Activated CD8-positive, alpha-beta memory T cell treated with anti-CD3 and anti-CD28 coated beads, Interleukin-2, amount 50 U/mL, for 48 hours (primary cell): ENCODE results near the gene ACVR1B.

Experiments
- DNase-seq: peaks from one replicate; pipeline ENCODE4 v3.0.0-alpha.2; 2020

The ACVR1B gene

DNA sequence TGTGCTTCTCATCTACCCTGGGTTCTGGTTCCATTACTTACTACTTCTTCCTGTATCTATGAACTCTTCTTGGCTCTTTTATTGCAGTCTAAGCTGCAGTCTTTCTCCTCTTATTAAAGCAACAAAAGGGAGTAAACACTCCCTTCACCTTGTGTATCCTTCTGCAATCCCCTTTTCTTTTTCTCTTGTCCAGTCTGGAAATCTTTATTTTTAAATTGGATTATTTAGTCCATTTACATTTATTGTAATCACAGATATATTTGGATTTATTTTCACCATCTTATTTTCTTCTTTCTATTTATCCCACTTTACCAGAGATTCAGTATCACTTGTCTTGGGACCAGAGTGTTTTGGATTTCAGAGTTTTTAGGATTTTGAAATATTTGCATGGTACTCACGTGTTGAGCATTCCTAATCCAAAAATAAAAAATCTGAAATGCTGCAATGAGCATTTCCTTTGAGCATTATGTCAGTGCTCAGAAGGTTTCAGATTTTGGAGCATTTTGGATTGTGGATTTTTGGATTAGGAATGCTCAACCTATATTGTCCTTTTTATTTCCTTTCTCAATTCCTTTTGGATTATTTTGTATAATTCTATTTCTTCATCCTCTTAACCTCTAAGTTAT lies 6.8 kb upstream of the ACVR1B start:
- no peak for DNase-seq

DNA sequence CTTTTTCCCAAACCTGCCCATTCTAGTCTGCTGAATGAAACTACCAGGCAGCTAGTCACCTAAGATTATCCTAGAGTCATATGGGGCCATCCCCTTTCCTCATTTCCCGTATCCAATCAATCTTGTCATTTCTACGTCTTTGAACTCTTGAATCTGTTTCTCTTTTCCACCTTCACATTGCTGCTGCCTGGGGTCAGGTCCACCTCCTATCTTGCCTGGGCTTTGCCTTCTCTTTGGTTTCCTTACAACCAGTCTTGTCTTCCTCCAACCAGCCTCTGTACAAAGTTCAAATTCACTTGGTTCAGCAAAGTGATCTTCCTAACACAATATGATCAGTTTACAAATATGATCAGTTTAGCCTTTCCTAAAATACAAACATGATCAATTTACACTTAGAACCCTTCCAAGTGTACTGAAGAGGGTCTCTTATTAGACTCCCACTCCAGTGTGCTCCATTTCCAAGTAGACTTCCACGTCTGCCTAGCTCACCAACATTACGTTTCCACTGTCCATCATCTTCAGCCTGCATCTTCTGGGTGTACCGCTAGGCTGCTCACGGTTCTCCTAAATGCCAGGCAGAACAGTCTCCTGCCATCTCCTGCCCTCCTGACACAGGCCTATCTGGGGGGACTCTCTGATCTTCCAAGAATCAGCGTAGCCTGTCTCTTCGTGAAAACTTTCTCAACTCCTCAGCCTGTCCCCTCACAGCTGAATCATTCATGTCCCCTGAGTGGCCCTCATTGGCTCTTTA lies 4.1 kb upstream of the ACVR1B start:
- DNase-seq, result no peak

DNA sequence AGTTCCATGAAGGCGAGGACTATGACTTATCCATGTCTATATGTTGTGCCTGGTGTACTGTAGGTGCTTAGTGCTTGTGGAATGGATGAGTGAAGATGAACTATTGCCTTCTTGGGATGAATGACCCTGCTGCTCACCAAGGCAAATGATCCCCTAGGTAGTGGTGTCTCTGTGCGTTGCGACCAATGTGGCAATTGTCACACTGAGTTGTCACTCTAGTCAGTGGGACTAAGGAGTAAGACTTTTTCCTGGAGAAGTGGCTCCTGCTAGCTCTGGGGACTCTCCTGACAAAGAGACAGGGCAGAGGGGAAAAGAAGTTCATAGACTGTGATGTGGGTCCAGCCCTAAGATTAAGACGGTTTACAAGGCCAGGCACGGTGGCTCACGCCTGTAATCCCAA lies 3.4 kb upstream of the ACVR1B start:
- no peak for DNase-seq

DNA sequence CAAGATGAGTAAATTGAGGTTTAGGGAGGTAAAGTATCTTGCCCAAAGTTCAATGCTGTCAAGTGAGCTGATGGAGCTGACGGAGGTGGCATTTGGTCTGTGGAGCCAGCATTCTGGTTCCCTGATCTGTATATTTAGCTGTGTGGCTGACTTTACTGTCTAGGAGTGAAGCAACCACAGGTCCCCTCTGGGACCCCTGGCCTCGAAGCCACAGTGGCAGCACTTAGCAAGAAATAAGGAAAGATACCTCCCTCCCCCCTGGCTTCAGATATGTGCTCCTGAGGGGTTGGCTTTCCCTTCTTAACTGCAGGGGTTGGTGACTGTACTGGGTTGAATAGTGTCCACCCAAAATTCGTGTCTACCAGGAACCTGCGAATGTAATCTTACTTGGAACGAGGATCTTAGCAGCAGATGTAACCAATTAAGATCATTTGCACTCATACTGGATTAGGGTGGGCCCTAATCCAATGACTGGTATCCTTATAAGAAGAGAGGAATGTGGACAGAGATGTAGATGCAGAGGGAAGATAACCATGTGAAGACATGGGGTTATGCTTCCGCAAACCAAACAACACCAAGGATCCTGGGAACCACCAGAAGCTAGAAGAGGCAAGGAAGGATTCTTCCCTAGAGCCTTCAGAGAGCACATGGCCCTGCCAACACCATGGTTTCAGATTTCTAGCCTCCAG lies 2.0 kb upstream of the ACVR1B start:
- no peak for DNase-seq

DNA sequence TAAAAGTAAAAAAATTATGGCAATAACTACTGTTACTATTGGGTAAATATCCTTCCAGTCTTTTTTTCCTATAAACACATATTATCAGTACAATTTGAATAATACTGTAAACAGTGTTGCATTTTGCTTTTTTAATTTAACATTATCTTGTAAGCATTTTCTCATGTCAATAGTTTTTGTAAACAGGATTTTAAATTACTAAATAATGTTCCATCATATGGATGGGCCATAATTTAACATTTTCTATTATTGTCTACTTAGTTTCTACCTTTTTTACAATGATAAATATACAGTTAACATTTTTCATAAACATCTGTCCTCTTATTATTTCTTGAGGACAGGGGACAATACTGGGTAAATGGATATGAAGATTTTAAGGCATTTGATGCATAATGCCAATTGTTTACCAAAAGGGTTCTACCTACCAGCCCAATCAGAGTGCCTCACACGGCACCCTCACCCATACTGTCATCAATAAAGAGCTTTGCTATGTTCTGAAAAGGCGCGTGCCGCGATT lies 759 bp upstream of the ACVR1B start:
- DNase-seq, result no peak

DNA sequence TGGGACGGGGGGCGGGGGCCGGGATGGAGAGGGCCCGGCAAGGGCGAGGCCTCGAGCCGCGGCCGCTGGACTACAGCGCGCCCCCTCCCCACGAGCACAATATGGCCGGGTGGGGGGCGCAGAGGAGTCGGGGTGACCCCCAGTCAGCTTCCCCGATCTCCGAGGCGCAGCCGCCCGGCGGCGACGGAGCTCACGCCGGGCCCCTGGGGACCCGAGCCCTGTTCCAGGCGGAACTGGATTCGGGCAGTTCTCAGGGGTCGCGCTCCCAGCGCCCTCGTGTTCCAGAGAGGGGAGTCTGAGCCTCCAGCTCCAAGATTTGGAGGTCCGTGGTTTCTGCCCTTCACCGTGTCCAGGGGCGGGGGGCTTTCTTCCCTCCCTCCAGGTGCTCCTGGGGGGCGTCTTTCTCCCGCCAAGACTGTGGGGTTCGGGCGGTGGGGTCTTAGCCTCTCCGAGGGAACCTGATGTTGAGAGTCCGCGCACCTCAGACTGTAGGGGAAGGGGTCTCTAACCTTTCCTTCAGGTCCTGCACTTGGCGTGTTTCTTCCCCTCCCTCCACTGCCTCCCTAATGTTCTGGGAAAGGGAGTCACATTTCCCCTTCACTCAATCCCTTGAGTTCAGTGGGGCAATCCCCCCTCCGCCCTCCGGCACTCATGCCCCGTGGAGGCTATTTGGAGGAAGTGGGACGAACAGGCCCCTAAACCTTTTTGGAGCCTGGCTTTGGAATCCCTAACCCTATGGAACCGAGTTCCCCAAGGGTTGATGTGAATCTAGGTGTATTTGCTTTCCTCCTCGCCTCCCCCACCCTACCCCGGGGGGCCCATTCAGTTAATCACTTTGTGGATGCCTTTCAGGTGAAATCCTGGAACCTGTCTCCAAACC lies 584 bp downstream of the ACVR1B start:
- DNase-seq, result peak; percentile 64

DNA sequence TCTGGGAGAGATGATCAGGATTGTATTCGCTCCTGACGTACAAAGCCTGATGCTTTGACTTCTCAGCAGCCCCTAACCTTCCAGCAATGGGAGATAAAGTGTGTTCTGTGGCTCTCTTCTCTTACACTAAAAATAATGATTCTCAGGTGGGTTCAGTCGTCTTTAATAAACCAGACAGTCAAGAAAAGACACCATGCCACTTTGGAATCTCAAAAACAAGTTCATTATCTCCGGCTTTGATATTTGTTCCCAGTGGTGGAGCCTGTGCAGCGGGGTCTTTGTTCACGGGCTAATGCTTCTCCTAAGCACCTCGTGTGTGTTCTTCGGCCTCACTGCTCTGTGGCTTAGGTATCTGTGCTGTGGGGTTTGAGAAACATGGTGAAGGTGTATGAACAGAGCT lies 1.6 kb downstream of the ACVR1B start:
- DNase-seq, result no peak

DNA sequence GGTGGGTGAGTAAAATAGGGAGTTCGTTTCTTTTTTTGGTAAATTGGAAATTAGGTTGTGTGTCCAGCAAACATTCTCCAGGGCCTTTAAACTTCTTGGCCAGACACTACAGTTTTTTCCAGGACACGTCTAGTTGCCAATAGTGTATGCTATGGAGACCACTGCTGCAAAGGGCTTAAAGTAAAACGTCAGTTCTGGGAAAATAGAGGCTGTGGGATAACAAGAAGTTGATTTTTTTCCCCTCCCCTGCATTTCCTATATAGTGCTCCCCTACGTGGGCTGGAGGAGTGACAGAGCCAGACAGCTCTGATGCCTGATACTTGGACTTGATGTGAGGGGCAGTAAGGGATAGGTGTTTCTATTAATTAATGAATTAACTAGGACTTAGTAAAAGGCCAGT lies 2.4 kb downstream of the ACVR1B start:
- no peak for DNase-seq

DNA sequence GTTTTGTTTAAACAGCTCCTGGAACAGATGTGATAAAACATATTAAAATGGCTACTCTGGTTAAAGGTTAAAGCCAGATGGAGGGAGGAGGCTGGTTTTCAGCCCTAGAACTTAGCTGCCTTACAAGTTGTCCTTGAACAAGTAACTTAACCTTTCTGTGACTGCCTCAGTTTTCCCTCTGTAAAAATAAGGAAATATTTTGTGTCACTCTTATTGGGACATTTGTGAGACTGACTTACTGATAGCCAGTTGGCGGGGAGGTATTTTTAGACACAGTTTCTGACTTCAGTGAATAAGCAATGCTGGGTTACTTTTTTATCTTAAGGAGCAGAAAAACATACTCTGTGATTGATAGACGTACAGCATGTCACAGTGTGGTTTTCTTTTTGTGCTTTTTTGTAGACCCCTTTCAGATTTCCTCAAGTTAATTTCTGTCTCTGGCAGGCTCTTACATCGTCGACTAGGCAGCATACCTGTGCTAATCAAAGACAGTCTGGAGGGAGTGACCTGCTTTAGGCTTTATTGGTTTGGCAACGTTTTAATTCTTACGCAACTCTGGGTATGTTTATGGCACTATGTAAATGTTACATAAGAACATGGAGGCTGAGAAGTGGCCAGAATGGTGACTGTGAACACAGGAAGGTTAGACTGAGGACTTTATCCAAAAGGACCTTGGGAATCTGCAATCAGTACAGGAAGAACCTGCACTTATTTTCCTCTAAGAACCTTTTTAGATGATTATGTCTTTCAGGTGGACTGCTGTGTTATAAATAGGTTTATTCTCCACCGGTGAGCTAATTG lies 3.3 kb downstream of the ACVR1B start:
- DNase-seq, result no peak

DNA sequence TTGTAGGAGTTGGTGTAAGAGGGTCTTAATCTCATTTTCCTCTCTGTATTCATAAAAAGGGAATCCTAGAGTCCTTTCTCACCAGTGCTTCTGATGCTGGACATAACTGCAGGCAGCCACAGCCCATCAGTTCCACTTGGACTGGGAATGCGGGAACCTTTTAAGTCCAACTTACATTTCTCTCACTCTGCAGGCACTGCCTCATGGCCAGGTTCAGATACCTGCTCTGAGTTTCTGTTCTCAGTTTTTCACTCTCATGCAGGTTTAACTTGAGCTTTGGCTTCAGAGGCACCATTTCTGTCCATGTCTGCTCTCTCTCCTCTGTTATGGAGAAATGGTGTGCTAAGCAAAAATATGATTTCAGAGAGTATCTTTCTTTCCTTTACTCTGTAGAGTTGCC lies 4.2 kb downstream of the ACVR1B start:
- DNase-seq, result no peak

DNA sequence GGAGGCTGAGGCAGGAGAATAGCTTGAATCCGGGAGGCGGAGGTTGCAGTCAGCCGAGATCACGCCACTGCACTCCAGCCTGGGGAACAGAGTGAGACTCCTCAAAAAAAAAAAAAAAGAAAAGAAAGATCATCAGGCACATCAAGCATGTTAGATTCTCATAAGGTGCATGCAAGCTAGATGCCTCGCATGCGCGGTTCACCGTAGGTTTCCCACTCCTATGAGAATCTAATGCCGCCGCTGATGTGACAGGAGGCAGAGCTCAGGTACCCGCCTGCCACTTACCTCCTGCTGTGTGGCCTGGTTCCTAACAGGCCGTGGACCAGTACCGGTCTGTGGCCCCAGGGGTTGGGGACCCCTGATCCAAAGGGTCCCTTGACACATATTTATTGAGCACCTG lies 7.0 kb downstream of the ACVR1B start:
- no peak for DNase-seq

DNA sequence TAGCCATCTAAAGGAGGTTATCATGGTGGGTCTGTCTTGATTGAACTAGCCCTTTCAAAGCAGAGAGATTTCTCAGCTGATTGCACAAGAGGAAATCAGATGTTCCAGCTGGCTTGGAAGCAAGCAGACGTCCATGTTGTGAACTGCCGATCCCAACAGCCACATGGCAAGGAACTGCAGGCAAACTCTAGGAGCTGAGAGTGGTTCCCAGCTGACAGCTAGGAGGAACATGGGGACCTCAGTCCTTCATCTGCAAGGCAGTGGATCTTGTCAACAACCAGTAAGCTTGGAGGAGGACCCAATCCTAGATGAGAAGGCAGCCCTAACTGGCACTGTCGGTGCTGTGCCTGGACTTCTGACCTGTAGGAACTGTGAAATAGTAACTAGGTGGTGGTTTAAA lies 7.7 kb downstream of the ACVR1B start:
- DNase-seq, result no peak

DNA sequence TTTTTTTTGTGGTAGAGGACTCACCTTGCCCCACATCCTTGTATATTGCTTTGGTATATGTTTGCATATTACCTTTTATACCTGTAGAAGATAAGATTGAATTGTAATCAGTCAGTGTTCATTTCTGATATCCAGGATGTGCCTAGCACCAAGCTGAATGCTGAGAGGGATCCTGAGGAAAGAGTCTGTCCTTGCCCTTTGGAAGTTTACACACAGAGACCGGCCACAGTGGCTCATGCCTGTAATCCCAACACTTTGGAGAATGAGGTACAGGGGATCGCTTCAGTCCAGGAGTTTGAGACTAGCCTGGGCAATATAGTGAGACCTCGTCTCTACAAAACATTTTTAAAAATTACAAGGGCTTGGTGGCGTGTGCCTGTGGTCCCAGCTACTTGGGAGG lies 8.4 kb downstream of the ACVR1B start:
- DNase-seq, result no peak

DNA sequence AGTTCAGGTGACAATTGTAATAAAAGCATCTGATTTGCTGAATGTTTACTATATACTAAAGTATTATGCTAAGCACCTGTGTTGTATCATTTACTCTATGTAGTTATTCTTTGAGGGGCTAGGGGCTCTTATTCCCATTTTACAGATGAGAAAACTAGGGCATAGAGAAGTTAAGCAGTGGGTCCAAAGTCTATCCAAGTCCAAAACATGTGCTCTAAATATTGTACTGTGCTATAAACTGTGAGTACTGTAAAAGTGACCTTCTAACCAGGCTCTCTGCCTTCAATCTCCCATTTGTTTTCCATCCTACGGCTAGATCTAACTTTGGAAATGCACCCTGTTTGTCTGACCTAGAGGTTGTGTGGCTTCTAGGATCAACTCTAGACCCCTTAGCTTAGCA lies 9.0 kb downstream of the ACVR1B start:
- no peak for DNase-seq

DNA sequence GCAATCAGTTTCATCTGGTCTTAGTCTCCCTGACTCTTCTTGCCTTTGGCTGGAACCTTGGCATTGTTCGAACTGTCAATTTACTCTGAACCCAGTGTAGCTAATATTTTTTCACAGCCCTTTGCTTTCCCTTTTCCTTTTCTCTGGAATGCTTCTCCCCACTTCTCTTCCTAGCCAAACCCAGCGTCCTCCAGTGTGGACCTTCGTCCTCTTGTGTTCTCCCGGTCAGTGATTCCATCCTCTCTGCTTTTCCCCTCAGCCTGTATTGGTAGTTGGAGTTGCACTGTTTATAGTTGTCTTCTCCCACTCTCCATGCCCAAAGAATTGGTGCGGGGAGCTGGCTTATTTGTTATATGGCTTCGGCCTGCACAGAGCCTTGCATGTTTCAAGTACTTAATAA lies 9.4 kb downstream of the ACVR1B start:
- DNase-seq, result no peak

DNA sequence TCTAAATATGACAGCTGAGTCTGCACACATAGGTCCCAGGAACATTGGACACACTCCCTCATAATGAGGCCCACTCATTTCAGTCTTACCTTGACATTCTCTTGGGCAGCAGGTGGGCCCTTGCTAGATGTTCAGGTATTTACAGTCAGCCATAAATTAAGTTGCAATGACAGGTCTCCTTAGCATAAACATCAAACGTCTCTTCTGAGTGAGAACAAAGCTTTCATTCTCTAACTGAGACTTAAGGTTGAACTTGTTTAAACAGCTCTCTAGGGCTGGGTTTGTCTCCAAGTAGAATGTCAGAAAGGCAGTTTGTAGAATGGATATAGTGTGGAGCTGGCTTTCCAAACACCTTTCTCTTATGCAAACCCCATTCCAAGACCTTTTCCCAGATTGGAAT lies 10.3 kb downstream of the ACVR1B start:
- DNase-seq, result no peak

DNA sequence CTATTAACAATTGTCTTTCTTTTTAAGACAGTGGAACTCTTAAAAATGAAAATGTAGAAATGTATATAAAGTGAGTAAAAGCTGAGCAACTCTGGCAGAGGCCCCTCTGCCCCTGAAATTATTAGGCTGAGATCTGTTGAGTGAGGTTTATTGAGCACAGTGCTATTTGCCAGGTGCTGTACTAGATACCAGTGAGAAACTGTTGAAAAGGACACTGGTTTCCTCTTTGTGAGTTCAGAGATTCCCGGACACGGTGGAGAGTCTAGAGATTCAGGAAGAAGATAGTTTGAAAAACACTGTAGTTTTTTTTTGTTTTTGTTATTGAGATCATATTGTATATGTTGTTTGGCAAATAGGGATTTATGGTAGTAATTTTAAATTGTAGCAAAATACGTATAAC lies 11.2 kb downstream of the ACVR1B start:
- no peak for DNase-seq

DNA sequence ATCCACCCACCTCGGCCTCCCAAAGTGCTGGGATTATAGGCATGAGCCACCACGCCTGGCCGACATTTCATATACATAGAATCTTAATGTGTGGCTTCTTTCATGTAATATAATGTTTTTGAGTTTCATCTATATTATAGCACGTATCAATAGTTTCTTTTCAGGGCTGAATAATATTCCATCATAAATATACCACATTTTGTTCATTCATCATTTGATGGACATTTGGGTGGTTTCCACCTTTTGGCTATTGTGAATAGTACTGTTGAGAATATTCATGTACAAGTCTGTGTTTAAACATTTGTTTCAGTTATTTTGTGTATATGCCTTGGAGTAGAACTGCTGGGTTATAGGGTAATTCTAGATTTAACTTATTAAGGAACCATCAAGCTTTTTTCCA lies 12.0 kb downstream of the ACVR1B start:
- no peak for DNase-seq

DNA sequence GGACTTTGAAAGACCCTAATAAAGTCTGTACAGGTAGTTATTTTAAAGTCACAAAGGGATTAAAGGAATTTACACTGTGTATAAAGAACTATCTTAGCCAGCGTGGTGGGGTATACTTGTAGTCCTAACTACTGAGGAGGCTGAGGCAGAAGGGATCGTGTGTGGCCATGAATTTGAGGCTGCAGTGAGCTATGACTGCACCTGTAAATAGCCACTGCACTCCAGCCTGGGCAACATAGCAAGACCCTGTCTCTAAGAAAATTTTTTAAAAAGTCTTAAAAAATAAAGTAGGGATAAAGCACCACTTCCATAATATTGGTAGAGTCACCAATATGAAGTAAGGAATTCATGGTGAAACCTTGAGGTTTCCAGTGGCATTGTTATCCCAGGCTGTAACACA lies 18.1 kb downstream of the ACVR1B start:
- no peak for DNase-seq

DNA sequence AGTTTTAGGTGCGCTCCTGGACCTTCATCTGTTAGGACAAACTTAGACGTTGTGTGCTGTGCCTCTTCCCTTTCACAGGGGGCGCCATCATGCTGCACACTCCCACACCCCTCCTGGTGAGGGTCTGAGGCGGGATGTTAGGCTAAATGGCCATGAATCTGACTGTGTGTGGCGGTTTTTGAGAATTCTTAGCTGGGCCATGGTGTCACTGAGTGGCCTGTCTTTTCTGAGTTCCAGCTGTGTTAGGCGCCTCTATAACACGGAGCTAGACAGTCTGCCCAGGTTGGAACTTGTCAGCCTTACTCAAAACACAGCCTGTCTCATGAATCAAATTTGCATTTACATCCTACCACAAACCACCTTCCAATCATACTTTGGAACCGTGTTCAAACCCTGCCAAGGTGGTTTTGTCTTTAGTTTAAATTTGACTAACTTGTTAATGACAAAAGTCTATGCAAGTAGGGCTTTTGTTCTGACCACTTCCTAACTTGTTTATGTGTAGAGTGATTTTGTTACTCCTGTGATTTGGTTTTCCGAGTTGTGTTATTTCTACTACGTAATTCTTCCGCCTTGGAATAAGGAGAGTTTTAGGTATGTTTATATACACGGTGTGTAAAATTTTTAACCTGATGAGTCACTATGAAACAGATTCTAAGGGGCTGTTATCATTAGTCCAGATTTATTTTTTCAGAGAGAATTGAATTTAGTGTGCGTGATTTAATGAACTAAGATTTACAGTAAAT lies 19.6 kb downstream of the ACVR1B start:
- DNase-seq, result peak; percentile 68

DNA sequence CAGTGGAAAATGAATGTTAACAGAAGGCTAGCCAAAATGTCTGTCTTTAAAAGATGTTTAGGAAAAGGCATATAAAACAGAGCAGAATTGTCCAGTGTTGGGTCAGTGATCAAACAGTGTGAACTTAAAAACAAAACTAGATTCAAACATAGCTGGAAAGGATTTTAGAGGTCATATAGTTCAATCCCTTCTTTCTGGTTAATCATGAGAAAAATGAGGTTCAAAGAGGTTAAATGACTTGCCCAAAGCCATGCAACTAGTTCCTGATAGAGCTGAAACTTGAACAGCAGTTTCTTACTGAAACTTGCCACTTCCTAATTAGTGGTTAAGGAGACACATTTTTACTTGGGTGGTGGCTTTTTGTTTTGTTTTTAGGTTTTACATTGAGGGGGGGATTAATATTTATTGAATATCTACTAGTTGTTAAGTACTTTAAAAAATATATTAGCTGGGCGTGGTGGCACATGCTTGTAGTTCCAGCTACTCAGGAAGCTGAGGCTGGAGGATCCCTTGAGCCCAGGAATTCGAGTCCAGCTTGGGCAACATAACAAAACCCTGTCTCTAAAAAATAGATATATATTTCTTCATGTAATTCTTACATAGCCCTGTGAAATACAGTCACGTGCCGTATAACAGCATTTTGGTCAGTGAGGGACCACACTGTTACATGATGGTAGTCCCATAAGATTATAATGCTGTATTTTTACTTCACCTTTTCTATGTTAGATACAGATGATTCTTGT lies 20.4 kb downstream of the ACVR1B start:
- no peak for DNase-seq
